NB4 (cell line): ENCODE results near the gene DOK6.

Source experiments
- DNase-seq: peaks from one replicate; pipeline ENCODE4 v3.0.0; 2010; ENCODE audit warnings: low read depth
- H3K4me3 ChIP-seq: one replicate; pipeline ENCODE4 v1.5.1; 2011; ENCODE audit warnings: mild to moderate bottlenecking, low read depth, low read length, moderate library complexity
- MYC ChIP-seq: IDR thresholded peaks from 2 replicates; pipeline ENCODE4 v1.6.1; 2011; ENCODE audit warnings: low read depth, low read length
- POLR2A ChIP-seq: IDR thresholded peaks from 2 replicates; pipeline ENCODE4 v1.6.1; 2011; ENCODE audit warnings: mild to moderate bottlenecking; ENCODE audit not compliant: insufficient read length; ENCODE audit errors: extremely low read depth
- TF ChIP-seq, protein P1 (sequence below): IDR thresholded peaks from one replicate; pipeline ENCODE4 v1.5.1; 2012; ENCODE audit warnings: low read depth, low read length
- TF ChIP-seq, protein P2 (sequence below): IDR thresholded peaks from 2 replicates; pipeline ENCODE4 v1.6.1; 2011; ENCODE audit warnings: low read depth, low read length

The DOK6 gene

GRCh38 chr18:69492861-69493260 lies 92.2 kb downstream of the DOK6 start:
- no peak for DNase-seq
- TF ChIP-seq POLR2A (no peak), MYC (no peak)
- TF ChIP-seq, protein P1, sequence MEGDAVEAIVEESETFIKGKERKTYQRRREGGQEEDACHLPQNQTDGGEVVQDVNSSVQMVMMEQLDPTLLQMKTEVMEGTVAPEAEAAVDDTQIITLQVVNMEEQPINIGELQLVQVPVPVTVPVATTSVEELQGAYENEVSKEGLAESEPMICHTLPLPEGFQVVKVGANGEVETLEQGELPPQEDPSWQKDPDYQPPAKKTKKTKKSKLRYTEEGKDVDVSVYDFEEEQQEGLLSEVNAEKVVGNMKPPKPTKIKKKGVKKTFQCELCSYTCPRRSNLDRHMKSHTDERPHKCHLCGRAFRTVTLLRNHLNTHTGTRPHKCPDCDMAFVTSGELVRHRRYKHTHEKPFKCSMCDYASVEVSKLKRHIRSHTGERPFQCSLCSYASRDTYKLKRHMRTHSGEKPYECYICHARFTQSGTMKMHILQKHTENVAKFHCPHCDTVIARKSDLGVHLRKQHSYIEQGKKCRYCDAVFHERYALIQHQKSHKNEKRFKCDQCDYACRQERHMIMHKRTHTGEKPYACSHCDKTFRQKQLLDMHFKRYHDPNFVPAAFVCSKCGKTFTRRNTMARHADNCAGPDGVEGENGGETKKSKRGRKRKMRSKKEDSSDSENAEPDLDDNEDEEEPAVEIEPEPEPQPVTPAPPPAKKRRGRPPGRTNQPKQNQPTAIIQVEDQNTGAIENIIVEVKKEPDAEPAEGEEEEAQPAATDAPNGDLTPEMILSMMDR = no peak
- TF ChIP-seq, protein P2, sequence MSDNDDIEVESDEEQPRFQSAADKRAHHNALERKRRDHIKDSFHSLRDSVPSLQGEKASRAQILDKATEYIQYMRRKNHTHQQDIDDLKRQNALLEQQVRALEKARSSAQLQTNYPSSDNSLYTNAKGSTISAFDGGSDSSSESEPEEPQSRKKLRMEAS = no peak
- no peak overlapping the region for H3K4me3 ChIP-seq

- TF ChIP-seq, protein P2 = no peak
- TF ChIP-seq, protein P1 = no peak
- no peak for TF ChIP-seq MYC
- no peak for TF ChIP-seq POLR2A
- no peak for DNase-seq
- no peak overlapping the region for H3K4me3 ChIP-seq
Measured at GRCh38 chr18:69494841-69495240, 94.2 kb downstream of the DOK6 start.

DNA sequence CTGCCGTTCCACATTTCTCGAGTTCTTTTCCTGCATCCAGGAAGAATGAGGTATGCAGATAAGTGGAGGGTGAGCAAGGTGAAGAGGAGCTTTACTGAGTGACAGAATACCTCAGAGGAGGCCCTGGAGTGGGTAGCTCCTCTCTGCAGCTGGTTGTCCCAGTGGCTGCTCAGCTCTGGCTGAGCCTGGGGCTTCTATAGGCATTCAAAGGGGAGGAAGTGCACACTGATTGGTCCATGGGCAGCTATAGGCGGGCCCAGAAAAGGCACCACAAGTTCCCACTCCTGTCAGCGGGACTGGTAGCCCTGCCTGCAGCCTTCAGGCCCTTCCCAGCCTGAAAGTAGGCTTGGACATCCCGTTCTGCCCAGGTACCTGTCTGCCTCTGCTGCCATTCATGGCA lies 94.7 kb downstream of the DOK6 start:
- DNase-seq = no peak
- TF ChIP-seq, protein P1 = no peak
- TF ChIP-seq, protein P2 = no peak
- no peak for TF ChIP-seq POLR2A
- no peak for TF ChIP-seq MYC
- H3K4me3 ChIP-seq = no peak overlapping the region

- H3K4me3 ChIP-seq = no peak overlapping the region
- DNase-seq = no peak
- no peak for TF ChIP-seq MYC
- no peak for TF ChIP-seq POLR2A
- TF ChIP-seq, protein P2 = no peak
Measured at GRCh38 chr18:69495841-69496533, 95.3 kb downstream of the DOK6 start.

DNA sequence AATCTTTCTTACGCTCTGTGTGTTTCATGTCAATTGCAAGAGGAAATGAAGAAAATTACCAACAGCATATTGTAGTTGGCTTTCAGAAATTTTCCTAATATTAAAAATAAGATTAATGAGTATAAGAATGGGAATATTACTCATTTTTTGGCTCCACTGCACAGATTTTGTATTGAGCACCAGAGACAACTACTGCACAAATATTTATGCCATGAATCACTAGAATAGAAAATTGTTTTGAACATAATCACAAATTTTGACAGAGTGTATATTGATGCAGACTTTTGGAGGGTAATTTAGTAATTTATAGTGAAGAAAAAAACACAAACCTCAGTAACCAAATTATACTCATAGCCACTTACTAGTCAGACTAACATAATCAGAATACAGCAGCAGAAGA lies 118.3 kb downstream of the DOK6 start:
- H3K4me3 ChIP-seq = no peak overlapping the region
- no peak for DNase-seq

DNA sequence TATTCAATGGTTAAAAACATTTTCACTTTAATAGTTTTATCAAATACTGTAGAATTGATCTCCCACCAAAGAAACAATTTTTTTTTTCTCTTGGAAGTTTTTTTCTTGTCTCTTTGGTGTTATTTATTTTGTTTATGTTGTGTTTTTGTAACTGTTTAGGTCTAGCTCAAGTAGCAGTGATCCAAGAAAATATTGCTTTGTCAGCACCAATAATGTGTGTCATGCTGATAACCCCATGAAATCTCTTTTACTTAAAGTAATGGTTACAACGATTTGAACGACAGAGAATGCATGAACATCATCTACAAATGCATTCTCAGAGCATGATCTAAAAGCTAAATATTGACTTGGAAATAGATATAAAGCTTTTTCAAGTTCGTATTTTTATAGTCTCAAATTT lies 122.9 kb downstream of the DOK6 start:
- no peak for DNase-seq
- TF ChIP-seq MYC (no peak), POLR2A (no peak)
- H3K4me3 ChIP-seq = no peak overlapping the region

More for the DNA sequence above, 118.3 kb downstream of the DOK6 start:
- TF ChIP-seq, protein P2 = no peak
- TF ChIP-seq MYC (no peak), POLR2A (no peak)
- TF ChIP-seq, protein P1 = no peak
